ENCODE measurements around the gene NOVA2. TPM values are rescaled to one million over a fixed set of nuclear protein-coding genes. Genes with fewer than 3 reads are reported as not detected.
A peak's percentile ranks its signal among the peaks of the same experiment; 100 is the strongest.

NOVA2 gene
- total and polyA plus RNA-seq, 9 of the 15 experiments (the other 6 are each of a cell fraction or from before 2014, with no cell fraction given) = not detected

GRCh38 chr19:45886427-45887199, 87.1 kb downstream of the NOVA2 start (continued):
- TF ChIP-seq ZNF253 (CRISPR knock-in tag; conservative IDR thresholded peaks at IDR 0.05) = 0 out of 2 replicates have a peak, but pooled peaks have one; percentile 49
- no peak for TF ChIP-seq TFE3 (CRISPR knock-in tag; IDR thresholded peaks at IDR 0.05)
- TF ChIP-seq ZNF318 (IDR thresholded peaks at IDR 0.05; ENCODE audit: borderline replicate concordance in 1 of 2, low read depth in 1 of 2) = no peak
- TF ChIP-seq HDAC2 (IDR thresholded peaks at IDR 0.05) = peak; percentile 69; the same call in 1 of the 2 replicates
- TF ChIP-seq DMBX1 (CRISPR knock-in tag; IDR thresholded peaks at IDR 0.05; ENCODE audit: borderline replicate concordance) = no peak
- TF ChIP-seq MLX (CRISPR knock-in tag; conservative IDR thresholded peaks at IDR 0.05) = no peak
- TF ChIP-seq PTBP1 (IDR thresholded peaks at IDR 0.05; ENCODE audit: low read depth, low read length) = no peak
- TF ChIP-seq MAX (CRISPR knock-in tag; IDR thresholded peaks at IDR 0.05) = no peak; the same call in 1 of the 2 replicates
- TF ChIP-seq NONO (IDR thresholded peaks at IDR 0.05; ENCODE audit: low read depth in 2 of 2, low read length in 1 of 2) = no peak
- TF ChIP-seq NR1H2 (CRISPR knock-in tag; IDR thresholded peaks at IDR 0.05) = no peak
- no peak for TF ChIP-seq ZNF583 (CRISPR knock-in tag; IDR thresholded peaks at IDR 0.05)
- no peak for TF ChIP-seq POLR2AphosphoS2 (IDR thresholded peaks at IDR 0.05; ENCODE audit: low read length)
- TF ChIP-seq ZNF384 (IDR thresholded peaks at IDR 0.05; ENCODE audit: low read depth, low read length) = peak; percentile 10; the same call in 1 of the 2 replicates
- no peak for TF ChIP-seq HNRNPL (IDR thresholded peaks at IDR 0.05; ENCODE audit: low read depth, low read length)
- TF ChIP-seq BRD9 (IDR thresholded peaks at IDR 0.05; ENCODE audit: low read depth, partially characterized antibody) = peak; percentile 56
